ENCODE data around the gene KIF21A. TPM values are rescaled to one million over a fixed set of nuclear protein-coding genes. Genes with fewer than 3 reads are reported as not detected.

KIF21A gene
- total and polyA plus RNA-seq, 8 donors: 6.3 to 17.3 (median 14.3) TPM

DNA sequence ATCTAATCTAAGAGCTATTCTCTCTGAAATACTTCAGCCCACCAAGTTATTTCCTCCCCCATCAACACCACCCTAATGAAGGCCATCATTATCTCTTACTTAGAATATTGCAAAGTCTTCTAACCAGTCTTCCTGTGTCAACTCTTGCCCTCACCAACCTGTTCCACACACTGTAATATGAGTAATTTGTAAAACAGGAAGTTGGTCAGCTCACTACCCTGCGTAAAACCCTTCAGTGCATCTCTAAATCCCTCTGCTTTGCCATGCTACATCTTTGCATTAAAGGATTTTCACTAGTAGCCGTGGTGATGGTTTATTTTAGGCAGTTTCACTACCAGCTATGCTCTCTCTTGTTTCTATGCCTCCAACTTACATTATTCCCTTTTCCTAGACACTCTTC is 70.0 kb downstream of the KIF21A start:
- no peaks in the 10 kb centered on the region for H3K27me3 ChIP-seq
- H3K9me3 ChIP-seq: no peaks in the 10 kb centered on the region
- H3K36me3 ChIP-seq: no peaks in the 10 kb centered on the region
- TF ChIP-seq, protein P1, sequence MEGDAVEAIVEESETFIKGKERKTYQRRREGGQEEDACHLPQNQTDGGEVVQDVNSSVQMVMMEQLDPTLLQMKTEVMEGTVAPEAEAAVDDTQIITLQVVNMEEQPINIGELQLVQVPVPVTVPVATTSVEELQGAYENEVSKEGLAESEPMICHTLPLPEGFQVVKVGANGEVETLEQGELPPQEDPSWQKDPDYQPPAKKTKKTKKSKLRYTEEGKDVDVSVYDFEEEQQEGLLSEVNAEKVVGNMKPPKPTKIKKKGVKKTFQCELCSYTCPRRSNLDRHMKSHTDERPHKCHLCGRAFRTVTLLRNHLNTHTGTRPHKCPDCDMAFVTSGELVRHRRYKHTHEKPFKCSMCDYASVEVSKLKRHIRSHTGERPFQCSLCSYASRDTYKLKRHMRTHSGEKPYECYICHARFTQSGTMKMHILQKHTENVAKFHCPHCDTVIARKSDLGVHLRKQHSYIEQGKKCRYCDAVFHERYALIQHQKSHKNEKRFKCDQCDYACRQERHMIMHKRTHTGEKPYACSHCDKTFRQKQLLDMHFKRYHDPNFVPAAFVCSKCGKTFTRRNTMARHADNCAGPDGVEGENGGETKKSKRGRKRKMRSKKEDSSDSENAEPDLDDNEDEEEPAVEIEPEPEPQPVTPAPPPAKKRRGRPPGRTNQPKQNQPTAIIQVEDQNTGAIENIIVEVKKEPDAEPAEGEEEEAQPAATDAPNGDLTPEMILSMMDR (IDR thresholded peaks at IDR 0.05): no peak
- H3K27ac ChIP-seq: no peak overlapping the region
- H3K4me1 ChIP-seq: peaks cover 0 to 6% (median 3%) of the 10 kb centered on the region in 3 donors
- ATAC-seq: peak in 2 of 4 donors; percentile 22 to 24
- 85 to 88% methylated on average over 2 of the region's 2 CpGs for WGBS, 2 donors
- intact Hi-C loops (cut with DNase I): no loop called here
- H3K4me3 ChIP-seq: no peak overlapping the region
- FAIRE-seq: no peak
- no peak for DNase-seq

DNA sequence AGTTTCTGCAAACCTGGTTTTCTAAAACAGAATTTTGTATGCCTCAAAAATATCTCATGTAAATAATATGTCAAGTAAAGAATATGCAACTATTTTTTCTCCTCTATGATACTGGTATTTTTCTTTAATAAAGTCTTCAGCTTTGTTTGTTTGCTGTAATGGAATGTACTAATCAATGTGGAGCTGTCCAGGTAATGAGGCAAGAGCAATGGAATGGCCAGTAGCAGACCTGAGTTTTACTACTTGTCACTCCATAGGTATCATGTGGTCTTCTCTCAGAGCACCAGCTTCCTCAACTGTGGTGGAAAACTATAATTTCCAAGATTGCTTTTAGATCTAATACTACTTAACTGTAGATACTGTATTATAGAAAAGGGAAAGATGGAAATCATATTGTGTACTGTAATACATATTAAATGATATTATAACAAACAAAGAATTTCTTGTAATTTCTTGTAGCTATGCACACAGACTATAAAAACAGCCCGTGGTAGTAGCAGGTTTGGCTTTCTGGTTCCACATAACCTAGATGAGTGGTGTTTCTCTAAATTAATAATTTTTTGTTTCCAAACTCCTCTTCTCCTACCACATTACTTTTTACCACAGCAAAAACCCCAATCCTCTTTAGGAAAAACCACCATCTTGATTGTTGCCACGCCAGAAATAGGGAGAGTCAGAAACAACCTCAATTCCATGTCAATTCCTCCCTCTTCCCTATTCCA is 70.6 kb downstream of the KIF21A start:
- H3K9me3 ChIP-seq: no peaks in the 10 kb centered on the region
- TF ChIP-seq, protein P1 (IDR thresholded peaks at IDR 0.05): no peak
- DNase-seq (no peak), FAIRE-seq (no peak), ATAC-seq (peak in 1 of 4 donors; percentile 69)
- H3K4me1 ChIP-seq: peaks cover 0 to 6% (median 3%) of the 10 kb centered on the region in 3 donors
- H3K27me3 ChIP-seq: no peaks in the 10 kb centered on the region
- H3K36me3 ChIP-seq: no peaks in the 10 kb centered on the region
- WGBS, 2 donors: 96 to 98% methylated on average over 2 of the region's 2 CpGs
- no peak overlapping the region for H3K27ac ChIP-seq
- intact Hi-C loops (cut with DNase I): no loop called here
- no peak overlapping the region for H3K4me3 ChIP-seq

DNA sequence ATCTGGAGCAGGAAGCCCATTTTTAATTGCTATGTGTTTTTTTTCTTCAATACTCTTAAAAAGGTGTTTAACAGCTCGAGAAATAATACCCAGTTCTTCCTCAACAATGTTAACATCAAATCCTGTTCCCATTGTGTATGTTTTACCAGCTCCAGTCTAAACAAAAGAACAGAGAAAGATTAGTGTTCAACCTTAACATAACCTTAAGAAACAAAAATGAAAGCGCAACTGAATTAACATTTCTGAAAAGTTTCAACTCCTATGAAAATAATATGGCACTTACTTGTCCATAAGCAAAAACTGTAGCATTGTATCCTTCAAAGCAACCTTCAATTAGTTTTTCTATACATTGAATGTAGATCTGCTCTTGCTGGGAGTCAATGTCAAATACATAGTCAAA is 73.2 kb downstream of the KIF21A start:
- H3K27me3 ChIP-seq: no peaks in the 10 kb centered on the region
- H3K4me3 ChIP-seq: no peak overlapping the region
- peaks cover 0 to 6% (median 3%) of the 10 kb centered on the region in 3 donors for H3K4me1 ChIP-seq
- H3K9me3 ChIP-seq: no peaks in the 10 kb centered on the region
- no peak overlapping the region for H3K27ac ChIP-seq
- WGBS, 2 donors: 93 to 94% methylated on average over 2 of the region's 2 CpGs
- FAIRE-seq: no peak
- no peak for DNase-seq
- intact Hi-C loops (cut with DNase I): no loop called here
- ATAC-seq: no peak
- TF ChIP-seq, protein P1 (IDR thresholded peaks at IDR 0.05): no peak
- H3K36me3 ChIP-seq: no peaks in the 10 kb centered on the region

DNA sequence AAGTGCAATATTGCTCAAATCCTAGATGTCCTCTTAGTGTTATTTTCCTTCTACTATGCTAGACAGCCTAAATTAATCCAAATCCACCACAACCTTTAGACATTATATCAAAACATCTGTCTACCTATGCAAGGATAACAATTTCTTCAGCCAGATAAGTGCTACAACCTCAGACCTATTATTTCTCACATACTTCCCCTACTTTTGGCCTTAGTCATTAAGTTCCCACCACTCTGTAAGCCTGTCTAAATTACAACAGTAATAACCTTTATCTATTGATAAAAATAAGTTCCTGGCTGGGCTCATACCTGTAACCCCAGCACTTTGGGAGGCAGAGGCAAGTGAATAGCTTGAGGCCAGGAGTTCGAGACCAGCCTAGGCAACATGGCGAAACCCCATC is 74.0 kb downstream of the KIF21A start:
- Histone ChIP-seq H3K36me3 (no peaks in the 10 kb centered on the region), H3K27ac (no peak overlapping the region), H3K9me3 (no peaks in the 10 kb centered on the region), H3K4me3 (no peak overlapping the region), H3K27me3 (no peaks in the 10 kb centered on the region), H3K4me1 (peaks cover 0 to 6% (median 3%) of the 10 kb centered on the region in 3 donors)
- DNase-seq: no peak
- TF ChIP-seq, protein P1 (IDR thresholded peaks at IDR 0.05): no peak
- no peak for FAIRE-seq
- intact Hi-C loops (cut with DNase I): no loop called here
- ATAC-seq: no peak
- 95 to 98% methylated on average over 2 of the region's 2 CpGs for WGBS, 2 donors

DNA sequence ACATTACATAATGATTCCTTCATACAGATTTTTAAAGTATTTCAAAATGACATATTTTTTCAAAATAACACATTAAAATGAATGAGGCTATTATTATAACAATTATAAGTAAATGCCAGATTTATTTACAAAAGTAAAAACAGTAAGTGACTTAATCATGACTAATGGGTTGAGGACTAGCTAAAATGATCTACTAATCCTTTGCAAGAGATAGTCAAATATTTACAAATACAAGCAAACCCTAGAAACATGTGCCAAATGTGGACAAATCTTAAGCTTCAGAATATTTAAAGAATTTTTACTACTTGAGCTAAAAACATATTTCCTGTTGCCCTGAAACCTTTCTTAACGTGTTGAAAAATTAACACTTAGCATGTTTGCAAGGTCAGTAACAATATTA is 74.8 kb downstream of the KIF21A start:
- TF ChIP-seq, protein P1 (IDR thresholded peaks at IDR 0.05): no peak
- WGBS, 2 donors: 21 to 26% methylated on average over 1 of the region's 1 CpG
- no peak overlapping the region for H3K4me3 ChIP-seq
- peaks cover 0 to 6% (median 3%) of the 10 kb centered on the region in 3 donors for H3K4me1 ChIP-seq
- no peak for ATAC-seq
- H3K27ac ChIP-seq: no peak overlapping the region
- intact Hi-C loops (cut with DNase I): no loop called here
- no peaks in the 10 kb centered on the region for H3K9me3 ChIP-seq
- FAIRE-seq: no peak
- no peaks in the 10 kb centered on the region for H3K36me3 ChIP-seq
- no peaks in the 10 kb centered on the region for H3K27me3 ChIP-seq
- DNase-seq: no peak
